H9 (cell line): ENCODE measurements around the gene PARD3. TPM values are rescaled to one million over a fixed set of nuclear protein-coding genes. Genes with fewer than 3 reads are reported as not detected.

Source experiments
- DNase-seq: peaks from one replicate; pipeline ENCODE4 v3.0.0-alpha.2; 2017
- H2AFZ ChIP-seq: one replicate; pipeline ENCODE4 v1.6.1; 2013; ENCODE audit warnings: mild to moderate bottlenecking, low read length, control low read depth, moderate library complexity
- H2AK5ac ChIP-seq: 2 replicates; pipeline ENCODE4 v1.6.1; 2013; ENCODE audit warnings: low read length, control low read depth, mixed read lengths; ENCODE audit not compliant: insufficient read length
- H2BK120ac ChIP-seq: one replicate; pipeline ENCODE4 v1.6.1; 2013; ENCODE audit warnings: low read depth, mild to moderate bottlenecking, low read length, control low read depth, inconsistent platforms; ENCODE audit not compliant: poor library complexity, severe bottlenecking
- H2BK12ac ChIP-seq: 2 replicates; pipeline ENCODE4 v1.6.1; 2013; ENCODE audit warnings: low read length, control low read depth, mixed read lengths, low read depth; ENCODE audit not compliant: insufficient read length
- H2BK15ac ChIP-seq: 2 replicates; pipeline ENCODE4 v1.6.1; 2013; ENCODE audit warnings: low read depth, low read length, control low read depth
- H2BK20ac ChIP-seq: one replicate; pipeline ENCODE4 v1.6.1; 2013; ENCODE audit warnings: low read depth, mild to moderate bottlenecking, low read length, control low read depth, inconsistent platforms; ENCODE audit not compliant: poor library complexity, severe bottlenecking
- H2BK5ac ChIP-seq: 2 replicates; pipeline ENCODE4 v1.6.1; 2013; ENCODE audit warnings: low read length, control low read depth, mixed read lengths; ENCODE audit not compliant: insufficient read length
- H3K14ac ChIP-seq: 2 replicates; pipeline ENCODE4 v1.6.1; 2013; ENCODE audit warnings: low read length, control low read depth; ENCODE audit not compliant: insufficient read depth
- H3K18ac ChIP-seq: 2 replicates; pipeline ENCODE4 v1.6.1; 2013; ENCODE audit warnings: low read depth, mild to moderate bottlenecking, mixed read lengths, low read length, control low read depth; ENCODE audit not compliant: insufficient read length
- H3K23ac ChIP-seq: 2 replicates; pipeline ENCODE4 v1.6.1; 2013; ENCODE audit warnings: low read length, control low read depth, mixed read lengths, low read depth; ENCODE audit not compliant: insufficient read length
- H3K23me2 ChIP-seq: 2 replicates; pipeline ENCODE4 v1.6.1; 2013; ENCODE audit warnings: low read depth, mild to moderate bottlenecking, mixed read lengths, low read length, control low read depth; ENCODE audit not compliant: insufficient read length, poor library complexity, severe bottlenecking
- H3K27ac ChIP-seq: 2 replicates; pipeline ENCODE4 v1.5.1; 2013; ENCODE audit warnings: low read length, control low read depth, mixed read lengths, low read depth; ENCODE audit not compliant: insufficient read length
- H3K27me3 ChIP-seq: 2 replicates; pipeline ENCODE4 v1.6.1; 2013; ENCODE audit warnings: low read length, control low read depth, inconsistent platforms; ENCODE audit not compliant: insufficient read depth
- H3K4ac ChIP-seq: 2 replicates; pipeline ENCODE4 v1.6.1; 2013; ENCODE audit warnings: low read depth, mild to moderate bottlenecking, control low read depth, inconsistent platforms, low read length, moderate library complexity
- H3K4me1 ChIP-seq: 2 replicates; pipeline ENCODE4 v1.6.1; 2013; ENCODE audit warnings: low read length, control low read depth, inconsistent platforms; ENCODE audit not compliant: insufficient read depth
- H3K4me2 ChIP-seq: 2 replicates; pipeline ENCODE4 v1.6.1; 2013; ENCODE audit warnings: low read length, control low read depth, mixed read lengths; ENCODE audit not compliant: insufficient read length, insufficient read depth
- H3K56ac ChIP-seq: 2 replicates; pipeline ENCODE4 v1.6.1; 2013; ENCODE audit warnings: low read depth, mild to moderate bottlenecking, mixed read lengths, low read length, control low read depth; ENCODE audit not compliant: insufficient read length
- H3K79me1 ChIP-seq: 2 replicates; pipeline ENCODE4 v1.6.1; 2013; ENCODE audit warnings: low read depth, mild to moderate bottlenecking, moderate library complexity, low read length, control low read depth, inconsistent platforms; ENCODE audit not compliant: insufficient read depth, poor library complexity, severe bottlenecking
- H3K79me2 ChIP-seq: 2 replicates; pipeline ENCODE4 v1.6.1; 2013; ENCODE audit warnings: low read length, control low read depth, inconsistent platforms; ENCODE audit not compliant: insufficient read depth
- H3K9ac ChIP-seq: 2 replicates; pipeline ENCODE4 v1.6.1; 2013; ENCODE audit warnings: low read length, control low read depth, mixed read lengths; ENCODE audit not compliant: insufficient read length; ENCODE audit errors: extremely low read depth
- H3K9me3 ChIP-seq: one replicate; pipeline ENCODE4 v1.6.1; 2013; ENCODE audit warnings: low read depth, low read length, inconsistent platforms; ENCODE audit not compliant: control insufficient read depth
- H3T11ph ChIP-seq: one replicate; pipeline ENCODE4 v1.6.1; 2013; ENCODE audit warnings: mild to moderate bottlenecking, low read length, control low read depth, inconsistent platforms
- H4K20me1 ChIP-seq: one replicate; pipeline ENCODE4 v1.6.1; 2013; ENCODE audit not compliant: control insufficient read depth, insufficient read length, insufficient read depth
- H4K5ac ChIP-seq: 2 replicates; pipeline ENCODE4 v1.6.1; 2013; ENCODE audit warnings: low read depth, mild to moderate bottlenecking, mixed read lengths, low read length, control low read depth; ENCODE audit not compliant: insufficient read length
- H4K8ac ChIP-seq: replicated peaks from 2 replicates; pipeline ENCODE4 v1.6.1; 2013; ENCODE audit warnings: low read length, control low read depth, mixed read lengths, low read depth; ENCODE audit not compliant: insufficient read length
- H4K91ac ChIP-seq: 2 replicates; pipeline ENCODE4 v1.6.1; 2013; ENCODE audit warnings: low read depth, mild to moderate bottlenecking, moderate library complexity, mixed read lengths, low read length, control low read depth; ENCODE audit not compliant: insufficient read length
- H3K27ac Mint-ChIP-seq, 3 experiments: 2 replicates in 2 of 3; 3 replicates in 1 of 3; pipeline ENCODE4 v1.8.0; 2020 to 2021; ENCODE audit warnings: mixed read lengths in 3 of 3, mild to moderate bottlenecking in 1 of 3, moderate library complexity in 1 of 3
- H3K27me3 Mint-ChIP-seq: 2 replicates; pipeline ENCODE4 v1.8.0; 2021; ENCODE audit warnings: low read depth, mild to moderate bottlenecking, moderate library complexity, mixed read lengths
- H3K36me3 Mint-ChIP-seq, 3 experiments: 2 replicates in 2 of 3; 3 replicates in 1 of 3; pipeline ENCODE4 v1.8.0; 2020 to 2021; ENCODE audit warnings: low read depth in 3 of 3, mixed read lengths in 3 of 3; ENCODE audit not compliant: insufficient read depth in 1 of 3
- H3K4me1 Mint-ChIP-seq, 2 experiments: 2 replicates each; pipeline ENCODE4 v1.8.0; 2020; ENCODE audit warnings: mixed read lengths in 2 of 2
- H3K4me3 Mint-ChIP-seq, 2 experiments: 2 replicates in 1 of 2; 3 replicates in 1 of 2; pipeline ENCODE4 v1.8.0; 2020 to 2021; ENCODE audit warnings: mild to moderate bottlenecking in 2 of 2, mixed read lengths in 2 of 2, moderate library complexity in 1 of 2
- H3K9me3 Mint-ChIP-seq, 2 experiments: 2 replicates in 1 of 2; 3 replicates in 1 of 2; pipeline ENCODE4 v1.8.0; 2020; ENCODE audit warnings: mild to moderate bottlenecking in 2 of 2, mixed read lengths in 2 of 2, moderate library complexity in 1 of 2
- WGBS: extraction: QIAGEN DNeasy Blood & Tissue Kit; methylation state at CpG from one replicate; pipeline ENCODE4 v1.1.7; 2013; ENCODE audit warnings: missing lambda C conversion rate, low lambda C conversion rate, mixed read lengths; ENCODE audit not compliant: insufficient read length; ENCODE audit errors: extremely low coverage; 5-methylcytosine and 5-hydroxymethylcytosine counted together
- total RNA-seq: library from RNA; stranded (reverse); gene quantifications from 2 replicates; pipeline ENCODE4 v1.2.1, GENCODE V29; 2021
- TF ChIP-seq, protein P1 (sequence below): fragments of 200-600 bp; sonication (generic); conservative IDR thresholded peaks from 3 replicates; pipeline ENCODE4 v1.8.0; 2021; ENCODE audit warnings: antibody characterized with exemption, mild to moderate bottlenecking

Gene PARD3
- total RNA-seq, 1 experiment from 2014 or later: 44.7 TPM

DNA sequence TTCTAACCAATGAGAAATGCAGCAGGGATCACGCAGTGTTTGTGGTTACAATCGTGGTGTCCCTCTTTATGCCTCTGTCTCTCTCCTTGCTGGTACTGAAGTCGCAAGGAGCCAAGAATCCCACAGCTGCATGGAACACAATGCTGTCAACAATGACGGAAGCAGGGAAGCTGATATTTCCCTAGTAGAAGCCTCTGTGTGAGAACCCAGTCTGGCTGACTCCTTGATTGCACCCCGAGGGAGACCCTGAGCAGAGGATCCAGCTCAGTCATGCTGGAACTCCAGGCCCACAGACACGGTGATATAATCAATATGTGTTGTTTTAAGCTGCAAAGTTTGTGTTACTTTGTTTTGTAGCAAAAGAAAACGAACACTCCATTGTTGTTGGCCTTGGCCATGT lies 677.9 kb downstream of the PARD3 start:
- Histone ChIP-seq H3K23ac (no peak overlapping the region), H3K4me1 (no peaks in the 10 kb centered on the region), H2BK120ac (no peak overlapping the region), H2BK12ac (no peak overlapping the region), H2BK5ac (no peak overlapping the region), H4K20me1 (no peaks in the 10 kb centered on the region), H4K8ac (no peak overlapping the region), H2BK15ac (no peak overlapping the region), H3K56ac (no peak overlapping the region), H3K4ac (no peak overlapping the region), H3K23me2 (peaks cover under 1% of the 10 kb centered on the region), H3K14ac (no peak overlapping the region), H3K27me3 (no peaks in the 10 kb centered on the region), H3K79me1 (no peaks in the 10 kb centered on the region), H3K18ac (no peak overlapping the region), H3K27ac (no peak overlapping the region), H3K4me2 (no peak overlapping the region), H2BK20ac (no peak overlapping the region), H3T11ph (no peak overlapping the region), H3K79me2 (no peaks in the 10 kb centered on the region), H3K9me3 (no peaks in the 10 kb centered on the region), H2AFZ (no peak overlapping the region), H2AK5ac (no peak overlapping the region), H4K91ac (no peak overlapping the region), H3K9ac (no peak overlapping the region), H4K5ac (no peak overlapping the region)
- H3K4me3 Mint-ChIP-seq: no peak overlapping the region
- DNase-seq: no peak
- TF ChIP-seq, protein P1, sequence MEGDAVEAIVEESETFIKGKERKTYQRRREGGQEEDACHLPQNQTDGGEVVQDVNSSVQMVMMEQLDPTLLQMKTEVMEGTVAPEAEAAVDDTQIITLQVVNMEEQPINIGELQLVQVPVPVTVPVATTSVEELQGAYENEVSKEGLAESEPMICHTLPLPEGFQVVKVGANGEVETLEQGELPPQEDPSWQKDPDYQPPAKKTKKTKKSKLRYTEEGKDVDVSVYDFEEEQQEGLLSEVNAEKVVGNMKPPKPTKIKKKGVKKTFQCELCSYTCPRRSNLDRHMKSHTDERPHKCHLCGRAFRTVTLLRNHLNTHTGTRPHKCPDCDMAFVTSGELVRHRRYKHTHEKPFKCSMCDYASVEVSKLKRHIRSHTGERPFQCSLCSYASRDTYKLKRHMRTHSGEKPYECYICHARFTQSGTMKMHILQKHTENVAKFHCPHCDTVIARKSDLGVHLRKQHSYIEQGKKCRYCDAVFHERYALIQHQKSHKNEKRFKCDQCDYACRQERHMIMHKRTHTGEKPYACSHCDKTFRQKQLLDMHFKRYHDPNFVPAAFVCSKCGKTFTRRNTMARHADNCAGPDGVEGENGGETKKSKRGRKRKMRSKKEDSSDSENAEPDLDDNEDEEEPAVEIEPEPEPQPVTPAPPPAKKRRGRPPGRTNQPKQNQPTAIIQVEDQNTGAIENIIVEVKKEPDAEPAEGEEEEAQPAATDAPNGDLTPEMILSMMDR: no peak
- no peaks in the 10 kb centered on the region for H3K9me3 Mint-ChIP-seq
- peaks cover 14 to 16% of the 10 kb centered on the region in 2 experiments for H3K4me1 Mint-ChIP-seq
- H3K27ac Mint-ChIP-seq: no peak overlapping the region
- no CpG with 5 or more reads among the region's 7 CpGs for WGBS
- no peaks in the 10 kb centered on the region for H3K27me3 Mint-ChIP-seq
- no peaks in the 10 kb centered on the region for H3K36me3 Mint-ChIP-seq
